Trophoblast cell (in vitro differentiated cells and primary cell): ENCODE measurements around the gene LDAH.
"Not testable (repeated sequence)": the region's sequence is repeated elsewhere in the genome, so short reads cannot be mapped to it uniquely, and the experiment has no call there.

ENCODE experiments used
- DNase-seq, 2 donors: peaks; one replicate each; pipeline ENCODE4 v3.0.0-alpha.2; 2016
- H2AFZ ChIP-seq: 2 replicates; pipeline ENCODE4 v1.6.1; 2013; ENCODE audit warnings: low read length, moderate library complexity, mild to moderate bottlenecking; ENCODE audit not compliant: insufficient read depth, poor library complexity
- H2AK5ac ChIP-seq: 2 replicates; pipeline ENCODE4 v1.6.1; 2013; ENCODE audit warnings: mild to moderate bottlenecking, low read length
- H2BK120ac ChIP-seq: 2 replicates; pipeline ENCODE4 v1.6.1; 2013; ENCODE audit warnings: low read length, mild to moderate bottlenecking, moderate library complexity; ENCODE audit not compliant: insufficient read depth, poor library complexity
- H2BK12ac ChIP-seq: 2 replicates; pipeline ENCODE4 v1.6.1; 2013; ENCODE audit warnings: mild to moderate bottlenecking, low read length, moderate library complexity
- H2BK5ac ChIP-seq: 2 replicates; pipeline ENCODE4 v1.6.1; 2013; ENCODE audit warnings: low read length, low read depth, moderate library complexity, mild to moderate bottlenecking; ENCODE audit not compliant: poor library complexity
- H3K14ac ChIP-seq: 2 replicates; pipeline ENCODE4 v1.6.1; 2013; ENCODE audit warnings: mild to moderate bottlenecking, low read length
- H3K18ac ChIP-seq: 2 replicates; pipeline ENCODE4 v1.6.1; 2013; ENCODE audit warnings: mild to moderate bottlenecking, low read length
- H3K23ac ChIP-seq: 2 replicates; pipeline ENCODE4 v1.6.1; 2013; ENCODE audit warnings: low read length
- H3K27ac ChIP-seq: 2 replicates; pipeline ENCODE4 v1.5.1; 2013; ENCODE audit warnings: low read depth, mild to moderate bottlenecking, inconsistent platforms, low read length, moderate library complexity
- H3K27me3 ChIP-seq: 2 replicates; pipeline ENCODE4 v1.6.1; 2013; ENCODE audit warnings: inconsistent platforms, mild to moderate bottlenecking, low read length, moderate library complexity; ENCODE audit not compliant: insufficient read depth
- H3K36me3 ChIP-seq, 2 experiments: 1 replicate in 1 of 2; 2 replicates in 1 of 2; pipeline ENCODE4 v1.6.1; 2013; ENCODE audit warnings: low read length in 2 of 2, mild to moderate bottlenecking in 2 of 2, moderate library complexity in 1 of 2; ENCODE audit not compliant: insufficient read depth in 2 of 2, control insufficient read depth in 1 of 2
- H3K4ac ChIP-seq: 2 replicates; pipeline ENCODE4 v1.6.1; 2013; ENCODE audit warnings: low read depth, mild to moderate bottlenecking, low read length, moderate library complexity
- H3K4me1 ChIP-seq, 2 experiments: 1 replicate in 1 of 2; 2 replicates in 1 of 2; pipeline ENCODE4 v1.6.1; 2013; ENCODE audit warnings: low read length in 2 of 2, mild to moderate bottlenecking in 2 of 2, moderate library complexity in 1 of 2; ENCODE audit not compliant: insufficient read depth in 2 of 2, control insufficient read depth in 1 of 2
- H3K4me2 ChIP-seq: 2 replicates; pipeline ENCODE4 v1.6.1; 2013; ENCODE audit warnings: inconsistent platforms, mild to moderate bottlenecking, low read length, moderate library complexity
- H3K4me3 ChIP-seq: 2 replicates; pipeline ENCODE4 v1.5.1; 2013; ENCODE audit warnings: mild to moderate bottlenecking, low read depth, low read length, inconsistent platforms
- H3K79me1 ChIP-seq: one replicate; pipeline ENCODE4 v1.6.1; 2013; ENCODE audit warnings: low read length
- H3K79me2 ChIP-seq: 2 replicates; pipeline ENCODE4 v1.6.1; 2013; ENCODE audit warnings: low read length, mild to moderate bottlenecking; ENCODE audit not compliant: control insufficient read depth, insufficient read depth, poor library complexity
- H3K9ac ChIP-seq: 2 replicates; pipeline ENCODE4 v1.6.1; 2013; ENCODE audit warnings: mild to moderate bottlenecking, low read length
- H3K9me3 ChIP-seq: 2 replicates; pipeline ENCODE4 v1.6.1; 2013; ENCODE audit warnings: low read depth, mild to moderate bottlenecking, control low read depth, inconsistent platforms, low read length; ENCODE audit not compliant: insufficient read depth
- H4K12ac ChIP-seq: 2 replicates; pipeline ENCODE4 v1.6.1; 2013; ENCODE audit warnings: low read depth, mild to moderate bottlenecking, low read length, moderate library complexity
- H4K8ac ChIP-seq: 2 replicates; pipeline ENCODE4 v1.6.1; 2013; ENCODE audit warnings: low read depth, mild to moderate bottlenecking, low read length, moderate library complexity
- H4K91ac ChIP-seq: one replicate; pipeline ENCODE4 v1.6.1; 2013; ENCODE audit warnings: low read depth, mild to moderate bottlenecking, low read length, moderate library complexity
- WGBS: extraction: QIAGEN DNeasy Blood & Tissue Kit; methylation state at CpG from one replicate; pipeline ENCODE4 v1.1.7; 2013; ENCODE audit warnings: missing lambda C conversion rate; ENCODE audit not compliant: insufficient read length, insufficient coverage; ENCODE audit errors: extremely low coverage; 5-methylcytosine and 5-hydroxymethylcytosine counted together

Gene LDAH

DNA sequence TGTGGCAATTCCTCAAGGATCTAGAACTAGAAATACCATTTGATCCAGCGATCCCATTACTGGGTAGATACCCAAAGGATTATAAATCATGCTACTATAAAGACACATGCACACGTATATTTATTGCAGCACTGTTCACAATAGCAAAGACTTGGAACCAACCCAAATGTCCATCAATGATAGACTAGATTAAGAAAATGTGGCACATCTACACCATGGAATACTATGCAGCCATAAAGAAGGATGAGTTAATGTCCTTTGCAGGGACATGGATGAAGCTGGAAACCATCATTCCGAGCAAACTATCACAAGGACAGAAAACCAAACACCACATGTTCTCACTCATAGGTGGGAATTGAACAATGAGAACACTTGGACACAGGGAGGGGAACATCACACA is 106.7 kb downstream of the LDAH start:
- not testable (repeated sequence) for DNase-seq, H2AFZ ChIP-seq, H3K27me3 ChIP-seq, H3K9ac ChIP-seq, H4K91ac ChIP-seq, H3K27ac ChIP-seq, H4K12ac ChIP-seq, H2BK5ac ChIP-seq, H3K18ac ChIP-seq, H3K4me2 ChIP-seq, H3K36me3 ChIP-seq, H2BK12ac ChIP-seq, H4K8ac ChIP-seq, H2AK5ac ChIP-seq, H3K4ac ChIP-seq, H3K14ac ChIP-seq, H2BK120ac ChIP-seq, H3K79me2 ChIP-seq, H3K79me1 ChIP-seq, H3K4me3 ChIP-seq, H3K23ac ChIP-seq, H3K9me3 ChIP-seq, H3K4me1 ChIP-seq
- no CpG with 5 or more reads among the region's 3 CpGs for WGBS

DNA sequence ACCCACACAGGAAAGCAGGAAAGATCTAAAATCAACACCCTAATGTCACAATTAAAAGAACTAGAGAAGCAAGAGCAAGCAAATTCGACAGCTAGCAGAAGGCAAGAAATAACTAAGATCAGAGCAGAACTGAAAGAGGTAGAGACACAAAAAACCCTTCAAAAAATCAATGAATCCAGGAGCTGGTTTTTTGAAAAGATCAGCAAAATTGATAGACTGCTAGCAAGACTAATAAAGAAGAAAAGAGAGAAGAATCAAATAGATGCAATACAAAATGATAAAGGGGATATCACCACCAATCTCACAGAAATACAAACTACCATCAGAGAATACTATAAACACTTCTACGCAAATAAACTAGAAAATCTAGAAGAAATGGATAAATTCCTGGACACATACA is 108.5 kb downstream of the LDAH start:
- H3K4me3 ChIP-seq, H2BK12ac ChIP-seq, H3K9me3 ChIP-seq, H3K36me3 ChIP-seq, H4K12ac ChIP-seq, H4K91ac ChIP-seq, H3K14ac ChIP-seq, H2AK5ac ChIP-seq, H4K8ac ChIP-seq, H3K4me1 ChIP-seq, H2AFZ ChIP-seq, H3K18ac ChIP-seq, H3K4me2 ChIP-seq, H3K27ac ChIP-seq, H3K27me3 ChIP-seq, H3K23ac ChIP-seq, H3K4ac ChIP-seq, H3K79me1 ChIP-seq, H2BK5ac ChIP-seq, H3K79me2 ChIP-seq, H3K9ac ChIP-seq, H2BK120ac ChIP-seq, DNase-seq: not testable (repeated sequence)
- no CpG with 5 or more reads among the region's 2 CpGs for WGBS

DNA sequence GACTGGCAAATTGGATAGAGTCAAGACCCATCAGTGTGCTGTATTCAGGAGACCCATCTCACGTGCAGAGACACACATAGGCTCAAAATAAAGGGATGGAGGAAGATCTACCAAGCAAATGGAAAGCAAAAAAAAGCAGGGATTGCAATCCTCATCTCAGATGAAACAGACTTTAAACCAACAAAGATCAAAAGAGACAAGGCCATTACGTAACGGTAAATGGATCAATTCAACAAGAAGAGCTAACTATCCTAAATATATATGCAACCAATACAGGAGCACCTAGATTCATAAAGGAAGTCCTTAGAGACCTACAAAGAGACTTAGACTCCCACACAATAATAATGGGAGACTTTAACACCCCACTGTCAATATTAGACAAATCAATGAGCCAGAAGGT is 109.3 kb downstream of the LDAH start:
- not testable (repeated sequence) for H2BK5ac ChIP-seq, H2BK120ac ChIP-seq, DNase-seq, H3K4me3 ChIP-seq, H3K4me1 ChIP-seq, H3K18ac ChIP-seq, H3K9me3 ChIP-seq, H3K9ac ChIP-seq, H3K27ac ChIP-seq, H3K27me3 ChIP-seq, H2AFZ ChIP-seq, H3K79me1 ChIP-seq, H3K36me3 ChIP-seq, H2AK5ac ChIP-seq, H3K79me2 ChIP-seq, H4K12ac ChIP-seq, H3K4me2 ChIP-seq, H3K14ac ChIP-seq, H3K4ac ChIP-seq, H4K91ac ChIP-seq, H2BK12ac ChIP-seq, H4K8ac ChIP-seq, H3K23ac ChIP-seq
- no CpG with 5 or more reads among the region's 3 CpGs for WGBS

DNA sequence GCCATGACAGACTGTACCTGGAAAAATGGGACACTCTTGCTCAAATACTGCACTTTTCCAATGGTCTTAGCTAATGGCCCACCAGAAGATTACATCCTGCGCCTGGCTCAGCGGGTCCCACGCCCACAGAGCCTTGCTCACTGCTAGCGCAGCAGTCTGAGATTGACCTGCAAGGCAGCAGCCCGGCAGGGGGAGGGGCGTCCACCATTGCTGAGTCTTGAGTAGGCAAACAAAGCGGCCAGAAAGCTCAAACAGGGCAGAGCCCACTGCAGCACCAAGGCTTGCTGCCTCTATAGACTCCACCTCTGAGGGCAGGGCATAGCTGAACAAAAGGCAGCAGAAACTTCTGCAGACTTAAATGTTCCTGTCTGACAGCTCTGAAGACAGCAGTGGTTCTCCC is 111.3 kb downstream of the LDAH start:
- not testable (repeated sequence) for H4K91ac ChIP-seq, H3K36me3 ChIP-seq, H3K9me3 ChIP-seq, H3K27me3 ChIP-seq, H3K4me2 ChIP-seq, H3K79me2 ChIP-seq, H2AK5ac ChIP-seq, H2AFZ ChIP-seq, H3K79me1 ChIP-seq, H3K9ac ChIP-seq, H2BK5ac ChIP-seq, H3K4ac ChIP-seq, H4K8ac ChIP-seq, H3K4me1 ChIP-seq, H4K12ac ChIP-seq, H3K27ac ChIP-seq, H3K18ac ChIP-seq, H3K4me3 ChIP-seq, H2BK120ac ChIP-seq, H3K14ac ChIP-seq, H2BK12ac ChIP-seq, DNase-seq, H3K23ac ChIP-seq
- WGBS: no CpG with 5 or more reads among the region's 7 CpGs
